Measurements from ENCODE around the gene MRM2.

DNA sequence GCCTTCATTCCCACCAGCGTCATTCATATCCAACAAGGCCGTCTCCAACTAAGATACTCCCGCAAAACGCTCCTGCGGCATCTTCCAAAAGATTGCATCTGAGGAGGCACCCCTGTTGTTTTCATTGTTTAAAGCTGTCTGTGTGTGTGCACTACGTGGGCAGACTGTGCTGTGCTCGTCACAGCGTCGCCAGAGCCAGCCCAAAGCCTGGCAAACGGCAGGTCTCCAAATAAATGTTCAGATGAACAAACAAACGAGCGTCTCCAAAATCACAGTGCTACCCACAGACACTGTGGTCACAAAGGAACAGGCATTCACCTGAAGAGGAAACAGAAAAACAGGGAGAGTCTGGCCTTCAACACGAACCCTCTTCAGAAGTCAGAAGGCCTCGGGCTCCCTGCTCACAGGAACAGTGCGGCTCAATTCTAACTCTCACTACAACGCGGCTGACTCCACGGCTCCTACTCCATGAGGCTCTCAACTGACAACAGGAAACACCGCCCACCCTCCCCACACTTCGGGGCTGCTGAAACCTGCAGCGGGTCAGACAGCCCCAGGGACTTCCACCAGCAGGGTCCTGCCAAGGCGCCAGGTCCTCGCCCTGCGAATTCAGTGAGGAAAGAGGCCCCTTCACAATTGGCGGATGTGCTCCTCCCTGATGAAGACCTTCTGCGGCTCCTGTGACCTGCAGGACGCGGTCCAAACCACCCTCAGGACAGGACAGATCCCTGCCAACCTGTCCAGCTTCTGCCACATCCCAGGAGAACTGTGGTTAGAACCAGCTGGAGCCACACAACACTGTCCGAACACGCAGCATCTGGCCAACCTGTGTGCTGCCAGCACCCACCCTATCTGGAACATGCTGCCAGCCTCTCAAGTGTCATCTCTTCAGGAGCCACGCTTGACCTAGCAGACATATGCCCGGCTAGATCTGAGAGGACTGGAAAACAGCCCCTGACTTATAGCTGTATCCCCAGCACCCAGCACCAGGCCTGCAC is 45.3 kb downstream of the MRM2 start:
- TF ChIP-seq, protein P1, sequence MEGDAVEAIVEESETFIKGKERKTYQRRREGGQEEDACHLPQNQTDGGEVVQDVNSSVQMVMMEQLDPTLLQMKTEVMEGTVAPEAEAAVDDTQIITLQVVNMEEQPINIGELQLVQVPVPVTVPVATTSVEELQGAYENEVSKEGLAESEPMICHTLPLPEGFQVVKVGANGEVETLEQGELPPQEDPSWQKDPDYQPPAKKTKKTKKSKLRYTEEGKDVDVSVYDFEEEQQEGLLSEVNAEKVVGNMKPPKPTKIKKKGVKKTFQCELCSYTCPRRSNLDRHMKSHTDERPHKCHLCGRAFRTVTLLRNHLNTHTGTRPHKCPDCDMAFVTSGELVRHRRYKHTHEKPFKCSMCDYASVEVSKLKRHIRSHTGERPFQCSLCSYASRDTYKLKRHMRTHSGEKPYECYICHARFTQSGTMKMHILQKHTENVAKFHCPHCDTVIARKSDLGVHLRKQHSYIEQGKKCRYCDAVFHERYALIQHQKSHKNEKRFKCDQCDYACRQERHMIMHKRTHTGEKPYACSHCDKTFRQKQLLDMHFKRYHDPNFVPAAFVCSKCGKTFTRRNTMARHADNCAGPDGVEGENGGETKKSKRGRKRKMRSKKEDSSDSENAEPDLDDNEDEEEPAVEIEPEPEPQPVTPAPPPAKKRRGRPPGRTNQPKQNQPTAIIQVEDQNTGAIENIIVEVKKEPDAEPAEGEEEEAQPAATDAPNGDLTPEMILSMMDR (conservative IDR thresholded peaks at IDR 0.05; ENCODE audit: low read length), result no peak
- TF ChIP-seq EZH2phosphoT487 (IDR thresholded peaks at IDR 0.05; ENCODE audit: borderline replicate concordance, low read depth, low read length), result no peak

Data from OCI-LY7 (cell line).